HG02763 (cell line): ENCODE results near the gene SLX9.

Experiments used
- ATAC-seq: cut with Tn5 transposase; IDR thresholded peaks from one replicate; pipeline ENCODE4 v1.9.1; 2021; ENCODE audit warnings: mild to moderate bottlenecking, moderate library complexity; ENCODE audit not compliant: unreplicated experiment

Gene SLX9

GRCh38 chr21:44929242-44929798, 10.5 kb upstream of the SLX9 start:
- no peak for ATAC-seq

GRCh38 chr21:44929799-44930542, 9.9 kb upstream of the SLX9 start:
- ATAC-seq = no peak

GRCh38 chr21:44930543-44930981, 9.3 kb upstream of the SLX9 start:
- no peak for ATAC-seq

DNA sequence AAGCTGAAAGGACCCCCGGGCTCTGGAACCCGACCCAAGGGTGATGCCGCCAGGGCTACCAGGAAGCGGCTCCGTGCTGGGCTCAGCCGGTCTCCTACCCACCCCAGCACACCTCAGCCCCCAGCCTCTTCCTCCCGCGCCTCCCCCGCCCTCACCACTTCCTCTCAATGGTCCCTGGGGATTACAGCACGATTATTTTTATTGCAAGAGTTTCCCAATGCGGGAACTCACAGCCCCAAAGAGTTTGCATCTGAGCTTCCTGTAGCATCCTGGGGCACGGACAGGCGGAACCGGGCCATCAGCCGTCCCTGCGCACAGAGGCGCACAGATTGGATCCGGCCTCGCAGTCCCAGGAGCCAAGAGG, 8.7 kb upstream of the SLX9 start:
- no peak for ATAC-seq

GRCh38 chr21:44931501-44932407, 8.1 kb upstream of the SLX9 start:
- ATAC-seq = no peak

- ATAC-seq = no peak
Observed at GRCh38 chr21:44932408-44933181, 7.2 kb upstream of the SLX9 start.

DNA sequence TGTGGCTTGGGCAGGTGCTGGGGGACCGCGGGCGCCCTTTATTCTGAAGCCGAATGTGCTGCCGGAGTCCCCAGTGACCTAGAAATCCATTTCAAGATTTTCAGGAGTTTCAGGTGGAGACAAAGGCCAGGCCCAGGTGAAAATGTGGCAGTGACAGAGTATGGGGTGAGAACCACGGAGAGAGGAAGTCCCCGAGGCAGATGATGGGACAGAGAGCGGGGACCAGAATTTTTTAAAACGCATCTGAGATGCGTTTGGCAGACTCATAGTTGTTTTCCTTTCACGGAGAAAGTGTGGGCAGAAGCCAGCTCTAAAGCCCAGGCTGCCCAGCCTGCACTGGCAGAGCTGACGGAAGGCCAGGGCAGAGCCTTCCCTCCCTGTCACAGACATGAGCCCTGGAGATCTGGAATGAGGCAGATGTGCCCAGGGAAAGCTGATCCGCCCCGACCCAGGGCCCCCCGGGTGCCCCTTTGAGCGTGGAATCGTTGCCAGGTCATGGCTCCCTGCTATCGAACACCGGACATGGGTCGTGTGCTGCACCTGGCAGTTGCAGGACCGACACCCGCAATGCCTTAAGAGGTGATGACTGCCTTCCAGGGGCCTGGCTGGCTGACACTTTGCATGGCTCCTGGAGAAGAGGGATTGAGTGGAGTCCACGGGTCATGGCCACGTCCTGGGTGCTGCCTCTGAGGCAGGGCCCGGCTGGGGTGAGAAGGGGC, 6.5 kb upstream of the SLX9 start:
- ATAC-seq = no peak

DNA sequence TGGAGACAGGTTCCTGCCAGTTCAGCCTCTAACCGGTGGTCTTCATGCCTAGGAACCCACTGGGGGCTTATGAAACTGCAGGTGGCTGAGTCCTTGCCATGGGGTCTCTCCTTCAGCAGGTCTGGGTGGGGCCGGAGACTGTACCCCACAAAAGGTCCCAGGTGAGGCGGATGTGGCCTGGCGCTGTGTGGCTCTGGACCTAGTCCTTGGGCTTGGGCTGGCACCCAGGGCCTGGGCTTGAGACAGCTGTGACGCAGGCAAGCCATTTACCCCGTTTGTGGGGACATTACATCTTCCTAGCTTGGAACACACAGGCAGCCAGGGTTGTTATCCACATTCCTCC, 5.9 kb upstream of the SLX9 start:
- ATAC-seq = no peak

DNA sequence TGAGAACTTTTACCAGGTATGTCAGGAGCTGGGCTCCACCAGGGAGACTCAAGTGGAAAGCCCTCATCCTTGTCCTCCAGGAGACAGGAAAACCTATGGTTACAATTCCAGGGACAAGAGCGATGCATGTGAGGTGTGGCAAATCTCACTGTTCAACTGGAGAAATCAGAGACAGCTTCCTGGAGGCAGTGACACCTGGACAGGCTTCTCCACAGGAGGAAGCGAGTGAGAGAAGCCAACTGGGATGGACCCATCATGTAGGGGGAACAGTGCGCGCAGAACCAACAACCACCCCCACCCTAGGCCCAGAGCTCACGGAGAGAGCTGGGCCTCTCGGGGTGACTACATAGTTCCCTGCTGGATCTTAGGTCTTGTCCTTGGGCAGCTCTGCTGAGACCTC, 5.6 kb upstream of the SLX9 start:
- ATAC-seq = no peak

DNA sequence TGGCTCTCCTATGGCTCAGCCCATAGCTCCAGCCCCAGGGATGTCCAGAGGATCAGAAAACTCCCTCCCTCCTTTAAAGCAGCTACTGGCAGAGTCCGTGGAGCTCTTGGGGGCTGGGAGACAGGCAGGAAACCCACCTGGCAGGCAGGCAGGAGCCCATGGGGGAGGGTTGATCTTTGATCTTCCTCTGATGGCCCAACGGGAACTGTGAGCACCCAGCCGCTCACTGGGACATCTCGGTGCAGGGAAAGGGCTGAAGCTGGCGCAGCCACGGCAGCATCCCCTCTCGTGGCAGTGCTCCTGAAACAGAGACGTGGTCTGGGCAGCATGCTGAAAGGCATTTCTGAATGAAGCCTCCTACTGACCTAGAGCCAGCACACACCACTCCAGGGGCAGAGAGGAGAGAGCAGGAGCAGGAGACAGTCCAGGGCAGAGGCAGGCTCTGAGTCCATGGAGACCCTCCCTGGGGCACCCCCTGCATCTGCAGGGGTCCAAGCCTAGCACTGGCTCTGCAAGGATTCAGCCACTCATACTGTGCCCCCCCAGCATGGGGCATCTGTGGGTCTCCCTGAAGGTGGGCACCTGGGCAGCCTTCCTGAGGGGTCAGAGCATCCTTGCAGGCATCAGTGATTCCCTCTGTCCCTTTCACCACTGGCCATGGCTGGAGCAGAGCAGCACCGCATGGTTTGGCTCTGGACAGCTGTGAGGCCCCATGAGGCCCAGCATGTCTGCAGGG, 4.9 kb upstream of the SLX9 start:
- no peak for ATAC-seq

DNA sequence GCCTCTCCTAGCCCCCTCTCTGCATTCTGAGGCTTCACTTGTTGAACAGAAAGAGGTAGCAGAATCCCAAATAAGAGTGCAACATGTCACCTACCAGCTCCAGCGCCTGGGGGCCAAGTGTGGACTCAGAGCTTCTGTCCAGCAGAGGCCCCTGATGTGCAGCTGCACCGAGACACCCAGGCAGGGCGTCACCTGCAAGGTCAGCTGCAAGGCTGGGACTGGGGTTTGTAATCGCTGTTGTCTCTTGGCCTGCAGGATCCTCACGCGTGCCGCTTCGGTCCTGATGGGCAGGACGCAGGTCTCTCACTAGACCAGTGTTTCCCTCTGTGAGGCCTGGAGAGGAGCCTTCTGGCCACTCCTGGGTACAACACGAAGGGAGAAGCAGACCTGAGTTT, 4.3 kb upstream of the SLX9 start:
- no peak for ATAC-seq

- no peak for ATAC-seq
Observed at GRCh38 chr21:44938772-44939531, 877 bp upstream of the SLX9 start.

DNA sequence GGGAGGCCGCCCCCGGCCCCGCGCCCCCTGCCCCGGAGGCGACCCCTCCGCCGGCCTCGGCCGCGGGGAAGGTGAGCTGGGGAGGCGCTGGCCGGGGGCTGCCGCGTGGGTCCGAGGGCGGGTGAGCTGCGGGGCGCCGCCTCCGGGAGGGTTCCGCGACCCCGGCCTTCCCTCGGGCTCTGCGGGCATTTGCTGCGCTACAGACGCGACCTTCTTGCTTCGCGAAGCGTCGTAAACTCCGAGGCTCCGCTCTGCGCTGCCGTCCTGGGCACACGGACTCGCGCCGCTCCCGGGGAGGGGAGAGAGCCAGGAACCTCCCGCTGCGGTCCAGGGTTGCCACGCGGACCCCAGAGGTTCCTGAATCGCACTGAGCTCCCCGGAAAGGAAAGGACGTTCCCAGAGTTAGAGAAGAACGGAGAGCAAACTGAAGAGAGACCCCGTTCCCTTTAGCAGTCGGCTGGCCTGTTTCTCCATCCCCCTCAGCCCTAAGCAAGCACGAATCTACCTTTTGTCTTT, 345 bp downstream of the SLX9 start:
- ATAC-seq = peak; percentile 7

DNA sequence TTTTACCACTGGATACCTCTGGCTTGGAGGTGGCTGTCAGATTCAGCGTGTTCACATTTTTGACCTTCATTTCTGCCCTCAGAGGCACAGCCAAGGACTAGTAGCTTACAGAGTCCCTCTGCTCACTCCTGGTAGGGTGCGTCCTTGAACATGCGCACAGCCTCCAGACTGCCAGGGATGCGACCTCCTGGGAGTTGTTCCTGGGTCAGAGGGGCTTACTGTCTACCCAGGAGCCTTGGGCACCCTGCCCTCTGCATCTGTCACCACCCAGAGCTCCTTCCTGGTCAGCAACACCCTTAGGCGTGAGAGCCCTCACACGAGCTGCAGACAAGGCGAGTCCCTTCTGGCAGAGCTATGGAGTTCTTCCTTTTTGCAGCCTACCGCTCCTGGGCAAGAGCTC, 1.7 kb downstream of the SLX9 start:
- no peak for ATAC-seq

- no peak for ATAC-seq
Observed at GRCh38 chr21:44942566-44942965, 2.7 kb downstream of the SLX9 start.

GRCh38 chr21:44943005-44943685, 3.3 kb downstream of the SLX9 start:
- no peak for ATAC-seq

DNA sequence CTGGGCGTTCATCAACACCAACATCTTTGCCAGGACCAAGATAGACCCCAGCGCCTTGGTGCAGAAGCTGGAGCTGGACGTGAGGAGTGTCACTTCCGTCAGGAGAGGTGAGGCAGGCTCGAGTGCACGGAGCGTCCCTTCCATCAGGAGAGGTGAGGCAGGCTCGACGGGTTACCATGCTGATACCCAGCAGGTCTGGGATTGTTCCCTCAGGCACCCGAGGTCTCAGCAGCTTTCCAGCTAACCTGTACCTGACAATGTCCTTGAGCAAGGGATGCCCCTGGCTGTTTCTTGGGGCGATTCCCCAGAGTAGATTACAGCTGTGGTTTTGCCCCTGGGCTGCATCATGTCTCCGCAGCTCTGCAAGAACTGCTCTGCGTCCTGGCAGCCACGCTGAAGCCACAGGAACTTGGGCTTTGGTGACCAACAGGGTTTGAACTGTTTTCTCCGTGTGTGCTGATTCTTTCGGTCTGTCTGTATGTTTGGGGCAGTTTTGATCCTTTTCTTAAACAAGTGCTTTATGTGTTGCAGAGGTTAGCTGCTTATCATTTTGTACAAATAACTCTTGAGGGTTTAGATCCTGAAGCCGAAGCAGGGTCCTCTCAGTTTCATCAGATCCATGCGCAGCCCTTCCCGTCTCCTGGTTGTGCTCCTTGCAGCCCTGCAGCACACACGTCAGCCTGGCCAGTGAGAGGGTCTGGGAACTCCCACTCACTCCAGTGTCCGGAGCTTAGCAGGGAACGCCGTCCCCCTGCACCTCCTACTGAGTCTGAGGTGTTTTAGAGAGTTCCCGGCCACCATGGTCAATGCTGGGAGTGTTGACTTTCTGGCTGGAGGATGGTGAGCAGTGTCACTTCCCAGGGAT, 4.1 kb downstream of the SLX9 start:
- no peak for ATAC-seq
